H1 (cell line): ENCODE measurements around the gene LIN37.
"Not testable (repeated sequence)": the region's sequence is repeated elsewhere in the genome, so short reads cannot be mapped to it uniquely, and the experiment has no call there.

ENCODE experiments used
- BACH1 ChIP-seq: IDR thresholded peaks from 2 replicates; pipeline ENCODE4 v1.6.1; 2012; ENCODE audit warnings: low read length, improper control_type of control experiment
- CBX8 ChIP-seq: fragments of 300-800, 300-1000 bp; sonication (generic); IDR thresholded peaks from 2 replicates; pipeline ENCODE4 v1.7.1; 2016; ENCODE audit warnings: low read depth, low read length, borderline replicate concordance
- CEBPB ChIP-seq: IDR thresholded peaks from 2 replicates; pipeline ENCODE4 v1.6.1; 2012; ENCODE audit warnings: low read depth, low read length
- CREB1 ChIP-seq: IDR thresholded peaks from 2 replicates; pipeline ENCODE4 v1.6.1; 2012; ENCODE audit warnings: inconsistent platforms
- E2F6 ChIP-seq: IDR thresholded peaks from 2 replicates; pipeline ENCODE4 v1.6.1; 2012; ENCODE audit warnings: inconsistent platforms
- EGR1 ChIP-seq: IDR thresholded peaks from 2 replicates; pipeline ENCODE4 v1.6.1; 2011; ENCODE audit warnings: low read depth, low read length, borderline replicate concordance
- EZH2 ChIP-seq: fragments of 200-600 bp; sonication (generic); IDR thresholded peaks from 2 replicates; pipeline ENCODE4 v1.7.1; 2012; ENCODE audit warnings: low read depth, mild to moderate bottlenecking, moderate library complexity, low read length, inconsistent platforms; ENCODE audit not compliant: severe bottlenecking
- HDAC2 ChIP-seq, 2 experiments: fragments of 300-600 bp in 1 of 2; sonication (generic) in 1 of 2; IDR thresholded peaks; 2 replicates each; pipeline ENCODE4 v1.6.1; 2011 to 2012; ENCODE audit warnings: low read depth in 2 of 2, low read length in 2 of 2, mild to moderate bottlenecking in 2 of 2, moderate library complexity in 2 of 2, borderline replicate concordance in 1 of 2, inconsistent platforms in 1 of 2
- POLR2A ChIP-seq, 2 experiments: IDR thresholded peaks; 1 replicate in 1 of 2; 2 replicates in 1 of 2; pipeline ENCODE4 v1.6.1; 2011; ENCODE audit warnings: low read depth in 2 of 2, low read length in 2 of 2, mild to moderate bottlenecking in 2 of 2; ENCODE audit errors: control extremely low read depth in 1 of 2
- RFX5 ChIP-seq: IDR thresholded peaks from 2 replicates; pipeline ENCODE4 v1.6.1; 2011; ENCODE audit warnings: low read depth, low read length, improper control_type of control experiment, borderline replicate concordance
- YY1 ChIP-seq: IDR thresholded peaks from 2 replicates; pipeline ENCODE4 v1.6.1; 2011; ENCODE audit warnings: low read depth, mild to moderate bottlenecking, low read length
- TF ChIP-seq, protein P1 (sequence below), 3 experiments: IDR thresholded peaks; 1 replicate in 2 of 3; 2 replicates in 1 of 3; pipeline versions ENCODE4 v1.5.1 to v1.6.1; 2011; ENCODE audit warnings: low read length in 3 of 3, mild to moderate bottlenecking in 3 of 3, inconsistent platforms in 2 of 3, low read depth in 1 of 3, moderate library complexity in 1 of 3; ENCODE audit not compliant: insufficient read depth in 1 of 3; ENCODE audit errors: control extremely low read depth in 1 of 3

DNA sequence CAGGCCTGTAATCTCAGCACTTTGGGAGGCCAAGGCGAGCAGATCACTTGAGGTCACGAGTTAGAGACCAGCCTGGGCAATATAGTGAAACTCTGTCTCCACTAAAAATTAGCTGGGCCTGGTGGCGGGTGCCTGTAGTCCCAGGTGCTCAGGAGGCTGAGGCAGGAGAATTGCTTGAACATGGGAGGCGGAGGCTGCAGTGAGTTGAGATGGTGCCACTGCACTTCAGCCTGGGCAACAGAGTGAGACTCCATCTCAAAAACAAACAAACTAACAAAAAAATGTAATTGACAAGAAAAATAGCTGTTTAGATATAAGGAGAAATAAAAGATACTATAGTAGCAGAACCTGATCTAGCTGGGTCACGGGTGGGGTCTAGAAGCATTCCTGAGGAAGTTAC, 24.0 kb downstream of the LIN37 start:
- TF ChIP-seq, protein P1, sequence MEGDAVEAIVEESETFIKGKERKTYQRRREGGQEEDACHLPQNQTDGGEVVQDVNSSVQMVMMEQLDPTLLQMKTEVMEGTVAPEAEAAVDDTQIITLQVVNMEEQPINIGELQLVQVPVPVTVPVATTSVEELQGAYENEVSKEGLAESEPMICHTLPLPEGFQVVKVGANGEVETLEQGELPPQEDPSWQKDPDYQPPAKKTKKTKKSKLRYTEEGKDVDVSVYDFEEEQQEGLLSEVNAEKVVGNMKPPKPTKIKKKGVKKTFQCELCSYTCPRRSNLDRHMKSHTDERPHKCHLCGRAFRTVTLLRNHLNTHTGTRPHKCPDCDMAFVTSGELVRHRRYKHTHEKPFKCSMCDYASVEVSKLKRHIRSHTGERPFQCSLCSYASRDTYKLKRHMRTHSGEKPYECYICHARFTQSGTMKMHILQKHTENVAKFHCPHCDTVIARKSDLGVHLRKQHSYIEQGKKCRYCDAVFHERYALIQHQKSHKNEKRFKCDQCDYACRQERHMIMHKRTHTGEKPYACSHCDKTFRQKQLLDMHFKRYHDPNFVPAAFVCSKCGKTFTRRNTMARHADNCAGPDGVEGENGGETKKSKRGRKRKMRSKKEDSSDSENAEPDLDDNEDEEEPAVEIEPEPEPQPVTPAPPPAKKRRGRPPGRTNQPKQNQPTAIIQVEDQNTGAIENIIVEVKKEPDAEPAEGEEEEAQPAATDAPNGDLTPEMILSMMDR (IDR thresholded peaks at IDR 0.05; ENCODE audit: control extremely low read depth in 1 of 3, insufficient read depth in 1 of 3, low read depth in 1 of 3, low read length in 3 of 3), result not testable (repeated sequence)
- TF ChIP-seq POLR2A (IDR thresholded peaks at IDR 0.05; ENCODE audit: control extremely low read depth in 1 of 2, low read depth in 2 of 2, low read length in 2 of 2); CBX8; CREB1; HDAC2 (IDR thresholded peaks at IDR 0.05; ENCODE audit: borderline replicate concordance in 1 of 2, low read depth in 2 of 2, low read length in 2 of 2); EZH2; RFX5; E2F6; YY1; EGR1; CEBPB; BACH1: not testable (repeated sequence)
